KG1 (cell line): ENCODE results near the gene COL7A1.
"Not testable (repeated sequence)": the region's sequence is repeated elsewhere in the genome, so short reads cannot be mapped to it uniquely, and the experiment has no call there.

Experiments used
- DNase-seq: peaks from one replicate; lab custom pipeline; 2025; lab: John Stamatoyannopoulos, UW

COL7A1 gene

DNA sequence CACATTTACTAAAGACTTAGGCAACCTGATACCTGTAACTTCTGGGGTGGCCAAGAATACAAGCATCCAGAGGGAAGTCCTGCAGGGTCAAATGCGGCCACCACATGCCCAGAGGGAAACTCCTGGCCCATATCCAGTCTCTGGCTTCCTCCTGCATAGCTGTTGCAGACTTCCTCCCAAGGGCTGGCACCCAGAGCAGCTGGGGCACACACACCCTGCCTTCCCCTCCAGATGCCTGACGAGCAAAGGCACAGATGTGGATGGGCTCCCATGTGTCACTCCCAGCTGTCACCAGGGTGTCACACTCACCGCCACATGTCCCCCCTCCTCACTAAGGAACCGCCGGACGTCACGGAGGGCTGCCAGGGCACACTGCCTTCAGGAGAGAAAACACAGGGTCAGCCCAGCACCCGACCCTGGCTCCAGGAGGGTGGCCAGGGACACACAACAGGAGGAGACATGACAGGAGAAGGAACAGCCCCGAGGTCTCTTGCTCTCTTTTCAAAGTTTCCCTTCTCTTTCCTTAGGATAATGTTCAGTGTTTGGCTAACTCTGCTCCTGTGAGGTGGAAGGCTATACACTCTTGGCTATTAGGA, 51.8 kb downstream of the COL7A1 start:
- no peak for DNase-seq

DNA sequence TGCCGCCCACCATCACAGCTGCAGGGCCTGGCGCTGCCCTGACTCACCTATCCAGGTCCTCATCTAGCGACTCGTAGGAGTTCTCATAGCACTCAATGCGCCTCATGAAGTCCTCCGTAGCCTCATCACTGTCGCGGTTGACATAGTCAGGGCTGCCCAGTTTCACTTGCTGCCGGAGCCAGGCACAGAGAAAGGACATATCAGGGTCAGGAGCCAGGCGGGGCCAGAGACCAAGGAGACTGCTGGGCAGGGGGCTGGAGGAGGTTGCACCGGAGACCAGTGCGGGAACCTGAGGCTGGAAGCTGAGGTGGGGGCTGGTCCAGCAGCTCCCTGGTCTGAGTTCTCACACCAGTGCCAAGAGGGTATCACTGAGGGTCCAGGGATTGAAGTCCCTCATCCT, 56.7 kb downstream of the COL7A1 start:
- DNase-seq, result no peak

DNA sequence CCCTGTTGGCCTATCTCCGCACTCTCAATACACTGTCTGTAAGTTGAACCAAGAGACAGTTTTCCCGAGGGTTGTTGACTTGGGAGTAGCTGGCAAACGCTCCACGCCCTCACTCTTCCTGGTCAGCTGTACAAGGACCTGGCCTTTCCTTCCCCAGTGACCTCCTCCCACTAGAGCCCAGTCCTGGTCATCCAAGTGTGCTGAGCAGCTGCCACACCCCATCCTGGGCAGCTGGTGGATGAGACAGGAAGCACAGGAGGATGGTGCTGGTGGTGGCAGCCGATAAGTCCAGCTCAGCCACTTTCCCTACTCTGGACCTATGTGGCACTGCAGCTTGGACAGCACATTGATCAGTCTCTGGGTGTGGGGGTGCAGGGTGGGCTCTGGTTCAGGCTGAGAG, 58.3 kb downstream of the COL7A1 start:
- DNase-seq, result no peak

DNA sequence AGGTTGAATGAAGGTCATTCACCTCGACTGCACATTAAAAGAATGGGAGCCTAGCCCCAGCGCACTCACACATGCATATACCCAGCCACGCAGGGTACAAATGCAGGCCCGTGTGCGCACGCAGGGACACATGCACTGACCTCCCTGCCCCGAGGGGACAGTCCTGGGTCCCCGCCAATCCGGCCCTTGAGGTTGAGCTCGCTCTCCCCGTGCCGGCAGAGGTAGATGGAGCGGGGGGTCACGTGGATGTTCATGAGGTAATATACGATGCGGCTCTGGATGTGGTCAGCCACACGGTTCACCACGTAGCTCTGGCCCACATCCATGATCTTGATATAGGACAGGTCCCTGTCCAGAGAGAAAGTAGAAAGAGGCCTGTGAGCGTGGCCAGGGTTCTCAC, 59.0 kb downstream of the COL7A1 start:
- DNase-seq, result no peak

DNA sequence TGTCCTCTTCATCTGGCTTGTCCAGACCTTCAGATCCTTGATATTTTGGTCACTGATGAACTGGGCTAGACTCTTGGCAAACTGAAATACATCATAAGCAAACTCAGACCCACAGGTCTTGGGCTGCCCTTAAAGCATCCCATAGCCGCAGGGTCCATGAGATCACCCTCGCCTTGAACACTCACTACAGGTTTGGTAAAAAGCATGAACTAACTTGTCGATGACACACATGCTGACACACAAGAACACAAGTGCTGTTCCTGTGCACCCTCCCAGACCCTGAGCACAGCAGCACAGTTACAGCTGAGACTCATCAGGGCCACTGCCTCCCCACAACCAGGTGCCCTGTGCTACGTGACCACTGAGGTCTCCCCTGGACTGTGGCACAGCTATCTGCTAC, 59.6 kb downstream of the COL7A1 start:
- no peak for DNase-seq

DNA sequence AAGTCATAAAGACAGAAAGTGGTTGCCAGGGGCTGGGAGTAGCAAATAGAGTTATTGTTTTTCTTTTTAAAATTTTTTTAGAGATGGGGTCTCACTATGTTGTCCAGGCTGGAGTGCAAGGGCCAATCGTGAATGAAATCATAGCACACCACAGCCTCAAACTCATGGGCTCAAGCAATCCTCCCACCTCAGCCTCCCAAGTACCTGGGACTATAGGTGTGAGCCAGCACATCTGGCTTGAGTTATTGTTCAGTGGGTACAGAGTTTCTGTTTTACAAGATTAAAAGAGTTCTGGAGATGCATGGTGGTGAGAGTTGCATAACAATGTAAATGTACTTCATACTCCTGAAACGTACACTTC, 62.2 kb downstream of the COL7A1 start:
- DNase-seq, result no peak

DNA sequence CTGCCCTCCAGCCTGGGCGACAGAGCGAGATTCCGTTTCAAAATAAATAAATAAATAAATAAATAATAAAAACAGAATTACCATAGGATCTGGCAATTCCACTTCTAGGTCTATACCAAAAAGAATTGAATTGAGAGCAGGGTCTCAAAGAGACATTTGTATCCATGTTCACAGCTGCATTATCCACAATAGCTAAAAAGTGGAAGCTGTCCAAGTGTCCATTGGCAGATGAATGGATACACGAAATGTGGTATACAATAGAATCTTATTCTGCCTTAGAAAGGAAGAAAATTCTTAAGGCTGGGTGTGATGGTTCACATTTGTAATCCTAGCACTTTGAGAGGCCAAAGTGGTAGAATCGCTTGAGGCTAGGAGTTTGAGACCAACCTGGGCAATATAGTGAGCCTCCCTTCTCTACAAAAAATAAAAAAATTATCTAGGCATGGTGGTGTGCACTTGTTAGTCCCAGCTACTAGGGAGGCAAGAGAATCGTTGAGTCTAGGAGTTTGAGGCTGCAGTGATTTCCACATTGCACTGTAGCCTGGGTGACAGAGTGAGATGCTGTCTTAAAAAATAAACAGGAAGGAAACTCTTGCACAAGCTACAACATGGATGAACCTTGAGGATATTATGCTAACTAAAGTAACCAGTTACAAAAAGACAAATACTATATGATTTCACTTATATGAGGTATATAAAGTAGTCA, 62.7 kb downstream of the COL7A1 start:
- DNase-seq, result no peak

DNA sequence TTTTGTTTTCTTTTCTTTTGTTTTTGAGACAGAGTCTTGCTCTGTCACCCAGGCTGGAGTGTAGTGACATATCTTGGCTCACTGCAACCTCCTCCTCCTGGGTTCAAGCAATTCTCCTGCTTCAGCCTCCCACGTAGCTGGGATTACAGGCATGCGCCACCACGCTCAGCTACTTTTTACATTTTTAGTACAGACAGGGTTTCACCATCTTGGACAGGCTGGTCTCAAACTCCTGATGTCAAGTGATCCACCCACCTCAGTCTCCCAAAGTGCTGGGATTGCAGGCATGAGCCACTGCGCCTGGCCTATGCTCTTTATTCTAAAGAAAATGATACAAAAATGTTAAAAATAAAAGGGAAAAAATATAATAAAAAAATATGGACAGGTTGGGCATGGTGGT, 64.4 kb downstream of the COL7A1 start:
- DNase-seq, result not testable (repeated sequence)

DNA sequence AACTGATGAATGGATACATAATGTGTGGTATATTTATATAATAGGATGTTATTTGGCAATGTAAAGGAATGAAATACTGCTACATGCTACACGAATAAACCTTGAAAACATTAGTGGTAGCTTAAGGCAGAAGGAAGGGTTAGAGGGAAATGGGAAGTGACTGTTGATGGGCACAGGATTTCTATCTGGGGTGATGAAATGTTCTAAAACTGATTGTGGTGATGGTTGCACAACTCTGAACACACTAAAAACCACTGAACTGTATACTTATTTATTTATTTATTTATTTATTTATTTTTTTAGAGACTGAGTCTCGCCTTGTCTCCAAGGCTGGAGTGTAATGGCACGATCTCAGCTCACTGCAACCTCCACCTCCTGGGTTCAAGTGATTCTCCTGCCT, 66.4 kb downstream of the COL7A1 start:
- no peak for DNase-seq

DNA sequence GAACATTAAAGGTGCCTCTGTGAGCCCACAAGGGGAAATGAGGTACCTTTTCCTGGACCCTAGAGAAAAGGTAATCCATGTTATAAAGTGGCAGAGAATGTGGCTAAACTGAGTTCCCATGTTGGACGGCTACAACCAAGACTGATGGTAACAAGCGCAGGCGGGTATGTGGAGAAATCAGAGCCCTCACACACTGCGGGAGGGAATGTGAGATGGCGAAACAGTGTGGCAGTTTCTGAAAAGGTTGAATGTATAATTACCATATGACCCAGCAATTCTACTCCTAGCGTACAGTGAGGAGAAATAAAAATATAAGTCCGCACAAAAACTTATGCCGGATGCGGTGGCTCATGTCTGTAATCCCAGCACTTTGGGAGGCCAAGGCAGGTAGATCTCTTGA, 67.1 kb downstream of the COL7A1 start:
- no peak for DNase-seq

DNA sequence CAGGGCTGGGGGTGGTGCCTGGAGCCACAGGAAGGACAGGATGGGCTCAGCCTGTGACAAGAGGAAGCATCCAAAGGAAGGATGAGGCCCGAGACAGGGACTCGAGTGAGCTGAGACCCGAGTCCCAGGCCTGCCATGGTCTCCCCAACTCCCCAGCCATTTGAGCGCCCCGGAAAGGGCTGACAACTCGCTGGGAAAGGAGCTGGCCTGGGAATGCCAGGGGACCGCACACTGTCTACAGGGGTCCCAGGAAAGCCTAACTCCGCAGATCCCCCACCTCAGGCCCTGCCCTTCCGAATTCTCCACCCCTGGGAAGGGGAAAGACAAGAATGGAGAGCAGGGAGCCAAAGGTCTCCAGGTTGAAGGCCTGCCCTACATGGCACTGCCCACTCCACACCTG, 70.2 kb downstream of the COL7A1 start:
- DNase-seq, result no peak

DNA sequence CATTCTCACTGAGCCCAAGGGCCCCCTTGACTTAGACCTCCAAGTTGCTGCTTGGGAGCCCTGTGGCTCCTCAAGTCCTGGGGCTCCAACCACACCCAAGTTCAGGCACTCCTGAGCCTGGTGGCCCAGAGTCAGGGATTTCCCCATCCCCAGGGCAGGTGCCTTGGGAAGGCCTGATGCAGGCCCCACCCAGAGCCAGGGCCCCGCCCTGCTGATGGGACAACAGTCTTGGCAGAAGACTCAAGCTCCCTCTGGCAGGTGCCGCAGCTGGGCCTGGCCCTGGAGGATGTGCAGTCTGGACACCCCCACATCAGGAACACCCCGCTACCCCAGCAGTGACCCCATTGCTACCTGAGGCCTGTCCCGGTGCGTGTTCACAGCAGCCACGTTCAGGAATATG, 73.5 kb downstream of the COL7A1 start:
- DNase-seq, result no peak

DNA sequence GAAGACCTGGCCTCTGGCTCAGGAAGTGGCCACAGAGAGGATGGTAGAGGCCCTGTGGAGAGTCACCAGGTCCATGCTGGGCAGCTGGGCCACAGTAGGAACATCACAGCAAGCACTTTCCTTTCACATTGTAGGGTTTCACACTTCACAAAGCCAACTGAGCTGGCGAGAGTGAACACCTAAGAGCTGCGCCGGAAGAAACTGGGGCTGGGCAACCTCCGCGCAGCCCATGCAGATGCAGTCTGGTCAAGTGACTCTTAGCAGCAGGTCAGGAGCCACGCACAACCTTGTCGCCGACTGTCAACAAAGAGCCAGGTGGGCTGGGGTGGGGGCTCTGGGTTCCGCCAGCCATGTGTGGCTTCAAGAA, 75.9 kb downstream of the COL7A1 start:
- DNase-seq, result no peak

DNA sequence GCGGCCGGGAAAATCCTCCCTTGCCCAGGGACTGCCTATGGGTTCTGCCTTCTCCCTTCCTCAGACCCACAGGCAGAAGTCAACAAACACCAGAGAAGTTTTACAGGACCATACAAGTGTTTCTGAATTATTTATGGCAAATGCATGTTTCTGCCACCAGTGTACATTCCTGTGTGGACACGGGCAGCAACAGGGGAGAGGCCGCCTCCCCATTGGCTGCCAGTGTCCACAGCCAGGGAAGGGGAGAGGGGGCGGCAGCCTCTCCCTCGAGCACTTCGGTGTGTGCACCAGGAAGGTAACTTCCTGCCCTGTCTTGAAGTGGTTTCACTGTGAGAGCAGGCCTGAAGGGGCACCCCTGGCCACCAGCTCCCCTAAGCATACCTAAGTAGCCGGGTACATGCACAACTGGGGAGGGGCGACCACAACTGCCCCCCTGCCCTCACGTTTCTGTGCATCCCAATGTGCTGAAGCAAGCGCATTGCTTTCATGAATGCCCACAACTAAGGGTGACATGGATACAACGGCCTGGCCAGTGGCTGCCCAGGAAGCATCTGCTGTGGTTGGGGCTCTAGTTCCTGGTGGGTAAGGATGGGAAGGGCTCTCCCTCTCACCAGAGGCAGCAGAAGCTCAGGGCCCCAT, 76.4 kb downstream of the COL7A1 start:
- DNase-seq, result no peak

DNA sequence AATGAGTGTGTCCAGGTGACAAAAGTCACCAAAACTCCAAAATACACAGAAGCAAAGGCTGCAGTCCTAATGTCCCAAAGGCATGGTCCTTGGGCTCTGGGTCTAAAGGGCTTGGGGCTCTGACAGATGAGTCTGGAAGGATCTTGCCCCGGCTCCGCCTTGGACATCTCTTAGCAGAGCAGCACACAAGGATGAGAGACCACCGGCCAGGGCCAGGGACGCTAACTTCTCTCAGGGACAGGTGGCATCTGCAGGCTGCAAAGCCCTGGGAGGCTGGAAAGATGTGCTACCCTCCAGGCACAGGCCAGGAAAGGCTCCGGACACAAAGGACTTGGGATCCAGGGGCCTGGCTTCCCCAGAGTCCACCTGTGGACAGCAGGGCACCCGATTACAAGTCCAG, 77.1 kb downstream of the COL7A1 start:
- DNase-seq, result no peak

DNA sequence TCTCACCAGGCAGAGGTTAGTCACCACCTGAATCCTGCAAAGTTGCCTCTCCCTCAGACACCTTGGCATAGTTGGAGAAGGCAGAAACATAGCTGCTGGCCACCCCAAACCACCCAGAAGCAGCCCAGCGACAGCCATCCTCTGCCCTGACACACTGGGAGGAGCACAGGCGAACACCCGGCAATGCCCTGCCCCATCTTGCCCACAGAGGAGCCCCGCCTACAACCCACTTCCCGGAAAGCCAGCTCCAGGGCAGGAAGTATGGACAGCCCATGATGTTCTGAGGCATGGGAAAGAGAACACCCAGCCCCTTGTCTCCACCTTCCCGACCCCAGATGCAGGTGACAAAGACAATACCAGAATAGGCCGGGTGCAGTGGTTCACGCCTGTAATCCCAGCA, 78.6 kb downstream of the COL7A1 start:
- no peak for DNase-seq

DNA sequence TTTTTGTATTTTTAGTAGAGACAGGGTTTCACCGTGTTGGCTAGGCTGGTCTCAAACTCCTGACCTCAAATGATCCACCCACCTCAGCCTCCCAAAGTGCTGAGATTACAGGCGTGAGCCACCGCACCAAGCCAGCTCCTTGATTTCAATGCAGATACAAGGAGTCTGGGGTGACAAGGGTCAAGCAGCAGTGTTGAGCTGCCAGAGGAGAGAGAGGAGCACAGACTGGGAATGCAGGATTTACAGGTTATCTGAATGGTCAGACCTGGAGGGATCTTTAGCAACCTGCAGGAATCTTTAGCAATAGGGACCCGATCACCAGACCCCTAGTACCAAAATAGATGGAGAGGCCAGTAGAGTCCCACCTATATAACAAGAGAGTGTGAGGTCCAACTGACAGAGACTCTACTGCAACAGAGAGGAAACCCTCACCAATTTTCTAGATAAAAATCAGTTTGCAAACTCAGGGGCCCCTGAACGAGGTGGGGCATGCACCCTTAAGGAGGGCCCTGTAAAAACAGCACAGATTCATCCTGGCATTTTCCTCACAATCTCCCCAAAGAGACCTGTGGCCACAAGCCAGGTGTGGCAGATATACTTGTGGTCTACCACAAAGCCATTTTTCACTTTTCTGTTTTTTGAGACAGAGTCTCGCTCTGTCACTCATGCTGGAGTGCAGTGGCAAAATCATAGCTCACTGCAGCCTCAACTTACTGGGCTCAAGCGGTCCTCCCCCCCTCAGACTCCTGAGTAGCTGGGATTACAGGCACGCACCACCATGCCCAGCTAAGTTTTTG, 80.5 kb downstream of the COL7A1 start:
- no peak for DNase-seq
